ENCODE data around the gene KCNJ14.

DNA sequence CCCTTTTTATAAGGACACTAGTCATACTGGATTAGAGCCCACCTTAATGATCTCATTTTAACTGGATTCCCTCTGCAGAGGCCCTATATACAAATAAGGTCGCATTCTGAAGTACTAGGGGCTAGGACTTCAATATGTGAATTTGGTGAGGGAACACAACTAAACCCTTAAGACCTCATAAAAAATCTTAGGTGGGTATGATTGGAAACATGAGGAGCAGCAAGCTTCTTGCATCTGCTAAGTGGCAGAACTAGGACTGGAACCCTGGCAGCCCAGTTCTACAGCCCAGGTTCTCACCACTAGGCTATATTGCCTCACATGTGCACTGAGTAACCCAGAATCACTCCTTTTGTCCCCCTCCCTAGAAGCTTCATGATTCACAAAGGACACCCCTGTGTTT is 26.7 kb upstream of the KCNJ14 start:
- TF ChIP-seq CTCF (IDR thresholded peaks at IDR 0.05) = no peak
- no peak for TF ChIP-seq EP300 (IDR thresholded peaks at IDR 0.05)
- TF ChIP-seq POLR2A (IDR thresholded peaks at IDR 0.05) = no peak
